WERI-Rb-1 (cell line): ENCODE results near the gene CCBE1.
A peak's percentile ranks its signal among the peaks of the same experiment; 100 is the strongest.

Experiments used
- DNase-seq: peaks from one replicate; pipeline ENCODE4 v3.0.0-alpha.2; 2020
- H3K27ac ChIP-seq: fragments of 250-450 bp; sonication (Bioruptor Pico); 2 replicates; pipeline ENCODE4 v1.5.1; 2020; ENCODE audit warnings: mild to moderate bottlenecking, moderate library complexity
- H3K27me3 ChIP-seq: fragments of 250-450 bp; sonication (Bioruptor Pico); 2 replicates; pipeline ENCODE4 v1.5.1; 2021; ENCODE audit warnings: mild to moderate bottlenecking, low read depth, moderate library complexity; ENCODE audit not compliant: insufficient read depth, severe bottlenecking
- H3K36me3 ChIP-seq: fragments of 250-450 bp; sonication (Bioruptor Pico); 2 replicates; pipeline ENCODE4 v1.5.1; 2020; ENCODE audit warnings: mild to moderate bottlenecking, moderate library complexity
- H3K4me3 ChIP-seq: 2 replicates; pipeline ENCODE4 v1.5.1; 2011; ENCODE audit warnings: low read depth, mild to moderate bottlenecking, control low read depth, low read length
- H3K9me3 ChIP-seq: fragments of 250-450 bp; sonication (Bioruptor Pico); 2 replicates; pipeline ENCODE4 v1.5.1; 2021; ENCODE audit warnings: mild to moderate bottlenecking, moderate library complexity; ENCODE audit not compliant: severe bottlenecking
- CTCF ChIP-seq: IDR thresholded peaks from 2 replicates; pipeline ENCODE4 v1.5.1; 2011; ENCODE audit warnings: low read depth, mild to moderate bottlenecking, control low read depth, inconsistent platforms, low read length

The CCBE1 gene

GRCh38 chr18:59712311-59712710 lies 15.1 kb upstream of the CCBE1 start:
- no peak for TF ChIP-seq CTCF
- Histone ChIP-seq H3K36me3 (no peaks in the 10 kb centered on the region), H3K27ac (no peak overlapping the region), H3K4me3 (no peak overlapping the region), H3K27me3 (no peaks in the 10 kb centered on the region), H3K9me3 (no peaks in the 10 kb centered on the region)
- no peak for DNase-seq

GRCh38 chr18:59708988-59709387 lies 11.8 kb upstream of the CCBE1 start:
- H3K4me3 ChIP-seq: no peak overlapping the region

DNA sequence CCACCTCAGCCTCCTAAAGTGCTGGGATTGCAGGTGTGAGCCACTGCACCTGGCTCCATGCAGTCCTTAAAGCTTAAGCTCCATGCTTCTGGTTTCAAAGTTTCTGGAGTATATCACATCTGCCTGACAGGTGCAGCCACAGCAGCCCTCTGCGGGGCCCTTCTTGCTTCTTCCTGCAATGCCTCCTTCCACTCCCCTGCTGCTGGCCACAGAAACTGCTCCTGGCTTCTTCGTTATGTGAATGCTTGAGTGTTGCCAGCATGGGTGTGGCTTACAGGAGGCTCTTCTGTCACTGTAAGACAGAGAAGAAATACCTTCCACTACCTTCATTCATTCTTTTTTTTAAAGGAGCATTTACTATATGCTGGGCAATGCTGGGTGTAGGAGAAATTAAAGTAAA lies 10.1 kb upstream of the CCBE1 start:
- H3K4me3 ChIP-seq: no peak overlapping the region
- no peaks in the 10 kb centered on the region for H3K36me3 ChIP-seq
- H3K27ac ChIP-seq: no peak overlapping the region

More at GRCh38 chr18:59708988-59709387, 11.8 kb upstream of the CCBE1 start:
- DNase-seq: no peak
- Histone ChIP-seq H3K27me3 (no peaks in the 10 kb centered on the region), H3K27ac (no peak overlapping the region), H3K36me3 (no peaks in the 10 kb centered on the region), H3K9me3 (no peaks in the 10 kb centered on the region)
- no peak for TF ChIP-seq CTCF

DNA sequence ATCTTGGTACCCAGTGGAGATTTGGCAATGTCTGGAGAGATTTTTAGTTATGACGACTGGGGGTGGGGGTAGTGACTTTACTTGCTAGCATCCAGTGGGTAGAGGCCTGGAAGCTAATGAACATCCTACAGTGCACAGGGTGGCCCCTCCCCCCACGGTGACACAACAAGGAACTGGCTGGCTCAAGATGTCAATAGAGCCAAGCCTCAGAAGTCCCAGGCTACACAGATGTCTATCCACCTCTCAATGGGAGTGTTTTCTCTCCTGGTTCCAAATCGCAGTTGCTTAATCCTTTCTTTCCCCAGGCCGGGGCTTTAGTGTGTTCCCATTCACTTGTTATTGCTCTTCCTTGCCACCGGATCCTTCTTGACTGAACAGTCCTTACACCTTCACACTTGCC lies 9.3 kb upstream of the CCBE1 start:
- H3K9me3 ChIP-seq: no peaks in the 10 kb centered on the region
- DNase-seq: peak; percentile 76
- H3K4me3 ChIP-seq: no peak overlapping the region
- no peak overlapping the region for H3K27ac ChIP-seq
- H3K36me3 ChIP-seq: no peaks in the 10 kb centered on the region
- H3K27me3 ChIP-seq: no peaks in the 10 kb centered on the region
- TF ChIP-seq CTCF: no peak

More for the DNA sequence above, 10.1 kb upstream of the CCBE1 start:
- Histone ChIP-seq H3K27me3 (no peaks in the 10 kb centered on the region), H3K9me3 (no peaks in the 10 kb centered on the region)
- no peak for DNase-seq
- TF ChIP-seq CTCF: no peak

DNA sequence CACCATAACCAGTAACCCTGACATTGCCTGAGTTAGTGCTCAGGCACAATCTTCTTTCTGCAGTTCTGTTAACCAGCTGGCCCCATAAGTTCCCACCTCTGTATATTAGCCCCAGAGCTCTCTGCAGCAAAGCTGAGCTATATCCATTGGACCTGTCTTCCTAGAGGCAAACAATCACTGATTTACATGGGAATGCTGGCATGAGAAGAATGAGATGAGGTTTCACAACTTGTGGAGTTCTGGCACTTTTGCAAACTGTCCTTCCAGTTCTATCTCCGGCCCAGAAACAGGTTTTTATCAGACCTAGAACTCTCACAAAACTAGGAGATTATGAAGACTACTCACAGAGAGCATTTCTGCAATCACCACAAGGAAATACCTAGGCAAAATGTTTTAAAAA lies 7.9 kb upstream of the CCBE1 start:
- TF ChIP-seq CTCF: no peak
- H3K4me3 ChIP-seq: no peak overlapping the region
- no peaks in the 10 kb centered on the region for H3K36me3 ChIP-seq
- H3K27ac ChIP-seq: no peak overlapping the region
- no peaks in the 10 kb centered on the region for H3K9me3 ChIP-seq
- H3K27me3 ChIP-seq: no peaks in the 10 kb centered on the region
- DNase-seq: no peak

- Histone ChIP-seq H3K9me3 (no peaks in the 10 kb centered on the region), H3K4me3 (no peak overlapping the region), H3K27me3 (no peaks in the 10 kb centered on the region), H3K27ac (no peak overlapping the region), H3K36me3 (no peaks in the 10 kb centered on the region)
- TF ChIP-seq CTCF: no peak
- DNase-seq: no peak
Observed at GRCh38 chr18:59704146-59704545, 6.9 kb upstream of the CCBE1 start.
